Naive thymus-derived CD8-positive, alpha-beta T cell (primary cell): ENCODE results near the gene PPP1CA. TPM values are rescaled to one million over a fixed set of nuclear protein-coding genes. Genes with fewer than 3 reads are reported as not detected.

Source experiments
- ATAC-seq, 2 donors: fragments of 150-1000 bp; cut with Tn5 transposase in 1 of 2; sonication (Bioruptor Pico), chemical (Tn5 transposase) in 1 of 2; 1 replicate in 1 of 2; 2 replicates in 1 of 2; pipeline ENCODE4 v1.10.0; 2021; ENCODE audit warnings: mild to moderate bottlenecking in 2 of 2, moderate library complexity in 2 of 2
- POLR2A ChIA-PET: fragments of 350-600 bp; sonication (Branson Sonifier 250); formaldehyde crosslinking; loops from one replicate; lab custom pipeline; 2021; ENCODE audit warnings: antibody characterized with exemption; lab: Charles Lee
- DNase-seq, 10 donors: peaks; one replicate each; pipeline versions ENCODE4 v3.0.0 to v3.0.0-alpha.2; 2020 to 2022
- H3K27ac Mint-ChIP-seq, 10 donors: one replicate each; pipeline ENCODE4 v1.8.0; 2020 to 2022; ENCODE audit warnings: mild to moderate bottlenecking in 10 of 10, mixed read lengths in 10 of 10, moderate library complexity in 4 of 10, inconsistent platforms in 1 of 10
- H3K27me3 Mint-ChIP-seq, 5 donors: one replicate each; pipeline ENCODE4 v1.8.0; 2021 to 2022; ENCODE audit warnings: mixed read lengths in 5 of 5
- H3K36me3 Mint-ChIP-seq, 3 donors: one replicate each; pipeline ENCODE4 v1.8.0; 2020 to 2022; ENCODE audit warnings: mixed read lengths in 3 of 3, mild to moderate bottlenecking in 2 of 3, inconsistent platforms in 1 of 3
- H3K4me1 Mint-ChIP-seq, 4 donors: one replicate each; pipeline ENCODE4 v1.8.0; 2021 to 2022; ENCODE audit warnings: mixed read lengths in 4 of 4
- H3K4me3 Mint-ChIP-seq, 10 donors: one replicate each; pipeline ENCODE4 v1.8.0; 2020 to 2022; ENCODE audit warnings: mild to moderate bottlenecking in 10 of 10, mixed read lengths in 10 of 10, moderate library complexity in 6 of 10, inconsistent platforms in 1 of 10
- H3K9me3 Mint-ChIP-seq, 9 donors: one replicate each; pipeline ENCODE4 v1.8.0; 2020 to 2022; ENCODE audit warnings: mixed read lengths in 9 of 9, mild to moderate bottlenecking in 3 of 9, inconsistent platforms in 1 of 9, moderate library complexity in 1 of 9
- polyA plus RNA-seq, 3 donors: library from polyadenylated mRNA; unstranded; fragments of 300-500 nt; fragmentation: Illumina TruSeq; gene quantifications; one replicate each; pipeline ENCODE4 v1.2.3, GENCODE V29; 2021
- total RNA-seq, 8 experiments: library from RNA in 2 of 8; stranded (reverse) in 2 of 8; gene quantifications; one replicate each; pipeline ENCODE4 v1.2.3 and lab custom pipeline; 2021 to 2026

PPP1CA gene
- total and polyA plus RNA-seq, 5 experiments from 2014 or later, result 141 to 518 (median 357) TPM

DNA sequence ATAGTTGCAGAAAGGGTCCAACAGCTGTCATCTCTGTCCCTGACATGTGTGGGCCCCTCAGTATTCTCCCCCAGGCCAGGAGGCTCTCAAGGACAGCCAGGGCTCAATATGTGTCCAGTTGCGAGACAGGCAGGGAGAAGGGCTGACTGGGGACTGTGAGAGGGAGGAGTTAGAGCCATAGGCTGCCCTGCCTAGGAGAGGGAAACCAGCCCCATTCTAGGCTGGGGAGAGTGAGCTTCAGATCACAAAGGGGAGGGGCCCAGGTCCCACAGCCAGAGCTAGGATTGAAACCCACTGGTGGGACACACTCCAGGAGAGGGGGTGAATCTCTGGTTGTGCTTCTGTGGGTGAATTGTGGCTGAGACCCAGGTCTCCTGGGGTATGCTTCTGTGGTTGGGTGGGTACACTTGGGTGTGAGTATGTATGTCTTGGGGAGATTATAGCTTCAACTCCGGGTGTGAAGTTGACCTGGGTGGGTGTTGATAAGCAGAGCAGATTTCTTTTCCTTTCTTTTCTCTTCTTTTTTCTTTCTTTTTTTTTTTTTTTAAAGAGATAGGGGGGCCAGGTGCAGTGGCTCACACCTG lies 11.7 kb upstream of the PPP1CA start:
- H3K9me3 Mint-ChIP-seq, result no peaks in the 10 kb centered on the region
- peaks cover 41 to 91% (median 85%) of the 10 kb centered on the region in 4 donors for H3K4me1 Mint-ChIP-seq
- peaks cover 0 to 6% (median 0%) of the 10 kb centered on the region in 3 donors for H3K36me3 Mint-ChIP-seq
- ATAC-seq (no peak), DNase-seq (peak in 1 of 10 donors; percentile 29)
- POLR2A ChIA-PET, result interaction anchor here (0.6 to 31.8 kb wide), 21 partner anchors 7 to 141 kb away, joined by 3 to 2390 read pairs (median 7); partner anchors contain the start of genes AIP, CDK2AP2, CORO1B and PITPNM1
- peak overlapping the region; percentile 76 to 95 (median 88) for H3K27ac Mint-ChIP-seq
- no peaks in the 10 kb centered on the region for H3K27me3 Mint-ChIP-seq
- H3K4me3 Mint-ChIP-seq, result peak overlapping the region; percentile 32 to 96 (median 62)

GRCh38 chr11:67412495-67413179 lies 11.0 kb upstream of the PPP1CA start:
- H3K9me3 Mint-ChIP-seq, result no peaks in the 10 kb centered on the region
- H3K27me3 Mint-ChIP-seq, result no peaks in the 10 kb centered on the region
- peak overlapping the region in 7 of 10 donors; percentile 48 to 98 (median 89) for H3K4me3 Mint-ChIP-seq
- peaks cover 0 to 6% (median 2%) of the 10 kb centered on the region in 3 donors for H3K36me3 Mint-ChIP-seq
- ATAC-seq (no peak), DNase-seq (no peak)
- POLR2A ChIA-PET, result interaction anchor here (0.6 to 31.8 kb wide), 20 partner anchors 8 to 141 kb away, joined by 3 to 2390 read pairs (median 8); partner anchors contain the start of genes AIP, CDK2AP2, CORO1B and POLD4
- H3K4me1 Mint-ChIP-seq, result peaks cover 43 to 91% (median 85%) of the 10 kb centered on the region in 4 donors
- H3K27ac Mint-ChIP-seq, result peak overlapping the region in 9 of 10 donors; percentile 75 to 98 (median 89)

- ATAC-seq, result no peak
- Mint-ChIP-seq H3K27me3 (no peaks in the 10 kb centered on the region), H3K27ac (peak overlapping the region in 9 of 10 donors; percentile 61 to 98 (median 89)), H3K9me3 (no peaks in the 10 kb centered on the region), H3K4me1 (peaks cover 48 to 92% (median 86%) of the 10 kb centered on the region in 4 donors), H3K4me3 (peak overlapping the region in 9 of 10 donors; percentile 25 to 98 (median 85)), H3K36me3 (peaks cover 4 to 14% (median 10%) of the 10 kb centered on the region in 3 donors)
- POLR2A ChIA-PET, result interaction anchor here (0.9 to 31.8 kb wide), 20 partner anchors 9 to 141 kb away, joined by 3 to 2390 read pairs (median 6); partner anchors contain the start of genes AIP, CDK2AP2, CORO1B and PITPNM1
- DNase-seq, result no peak
Observed at GRCh38 chr11:67411785-67412152, 10.1 kb upstream of the PPP1CA start.

DNA sequence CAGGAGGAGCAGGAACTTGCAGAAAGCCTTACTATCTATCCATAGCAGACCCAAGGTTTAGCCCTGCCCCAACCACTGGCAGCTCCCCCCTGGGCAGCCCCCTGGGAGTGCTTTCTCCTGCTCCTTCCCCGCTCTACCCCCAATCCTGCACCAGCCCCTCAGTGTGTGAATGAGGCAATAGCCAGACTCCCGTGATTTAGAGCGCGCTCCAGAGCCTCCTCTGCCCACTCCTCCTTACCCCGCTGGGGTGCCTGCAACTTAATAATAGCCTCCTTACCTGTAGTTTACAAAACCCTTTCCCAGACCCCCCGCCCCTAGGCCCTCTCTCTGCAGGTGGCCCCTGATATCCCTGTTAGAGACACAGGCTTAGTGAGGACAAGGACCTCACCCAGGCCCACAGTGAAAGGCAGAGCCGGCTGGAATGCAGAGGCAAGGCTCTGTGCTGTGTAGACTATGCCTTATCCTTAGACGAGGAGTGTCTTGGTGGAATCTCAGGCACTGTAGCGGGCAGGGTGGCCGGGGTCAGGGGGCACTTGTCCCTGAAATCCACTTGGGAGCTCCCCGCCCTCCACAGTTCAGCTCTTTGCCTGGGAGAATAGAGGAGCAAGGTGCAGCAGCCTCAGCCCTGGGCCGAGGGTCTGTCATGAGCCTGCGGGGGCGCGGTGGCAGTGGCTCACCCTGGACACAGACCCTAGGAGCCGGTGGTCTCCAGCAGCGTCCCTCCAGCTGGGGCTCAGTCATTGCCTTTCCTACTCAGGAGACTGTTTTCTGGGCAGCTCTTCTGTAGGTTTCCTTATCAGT lies 9.5 kb upstream of the PPP1CA start:
- Mint-ChIP-seq H3K36me3 (peaks cover 4 to 20% (median 10%) of the 10 kb centered on the region in 3 donors), H3K27ac (peak overlapping the region; percentile 79 to 98 (median 90)), H3K4me1 (peaks cover 45 to 92% (median 86%) of the 10 kb centered on the region in 4 donors), H3K9me3 (no peaks in the 10 kb centered on the region), H3K4me3 (peak overlapping the region; percentile 25 to 98 (median 76)), H3K27me3 (no peaks in the 10 kb centered on the region)
- DNase-seq, result no peak
- POLR2A ChIA-PET, result interaction anchor here (0.9 to 31.8 kb wide), 17 partner anchors 9 to 140 kb away, joined by 3 to 2390 read pairs (median 9); partner anchors contain the start of genes AIP, CORO1B, PITPNM1 and POLD4
- ATAC-seq, result no peak

DNA sequence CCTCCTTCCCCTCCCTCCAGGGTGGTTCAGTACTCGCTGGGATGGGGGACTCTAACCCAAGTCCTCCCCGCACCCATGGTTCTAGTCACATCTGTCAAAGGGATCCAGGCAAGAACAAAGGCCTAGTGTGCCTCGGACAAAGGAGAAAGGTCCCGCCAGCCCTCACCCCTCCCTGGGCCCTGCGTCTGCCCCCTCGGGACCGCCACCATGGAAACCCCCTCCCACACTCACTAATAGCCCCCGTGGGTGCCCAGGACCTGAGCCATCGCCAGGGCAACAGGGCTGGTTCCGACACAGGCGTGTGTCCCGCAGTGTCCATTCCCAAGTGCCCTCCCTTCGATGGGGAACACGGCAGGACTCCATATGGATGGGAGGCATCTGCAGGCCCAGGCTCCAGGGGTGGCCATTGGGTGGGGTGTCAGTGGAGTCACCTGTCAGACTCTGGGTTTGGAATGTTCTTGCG lies 8.7 kb upstream of the PPP1CA start:
- H3K9me3 Mint-ChIP-seq, result no peaks in the 10 kb centered on the region
- H3K27ac Mint-ChIP-seq, result peak overlapping the region; percentile 81 to 98 (median 92)
- ATAC-seq, result no peak
- no peak for DNase-seq
- POLR2A ChIA-PET, result interaction anchor here (1.0 to 31.8 kb wide), 9 partner anchors 10 to 140 kb away, joined by 3 to 2390 read pairs (median 49); partner anchors contain the start of genes AIP, CARNS1, CORO1B and PPP1CA
- H3K27me3 Mint-ChIP-seq, result no peaks in the 10 kb centered on the region
- peak overlapping the region; percentile 71 to 98 (median 92) for H3K4me3 Mint-ChIP-seq
- H3K36me3 Mint-ChIP-seq, result peaks cover 4 to 27% (median 11%) of the 10 kb centered on the region in 3 donors
- peaks cover 44 to 96% (median 89%) of the 10 kb centered on the region in 4 donors for H3K4me1 Mint-ChIP-seq

GRCh38 chr11:67409781-67410368 lies 8.2 kb upstream of the PPP1CA start:
- DNase-seq, result no peak

DNA sequence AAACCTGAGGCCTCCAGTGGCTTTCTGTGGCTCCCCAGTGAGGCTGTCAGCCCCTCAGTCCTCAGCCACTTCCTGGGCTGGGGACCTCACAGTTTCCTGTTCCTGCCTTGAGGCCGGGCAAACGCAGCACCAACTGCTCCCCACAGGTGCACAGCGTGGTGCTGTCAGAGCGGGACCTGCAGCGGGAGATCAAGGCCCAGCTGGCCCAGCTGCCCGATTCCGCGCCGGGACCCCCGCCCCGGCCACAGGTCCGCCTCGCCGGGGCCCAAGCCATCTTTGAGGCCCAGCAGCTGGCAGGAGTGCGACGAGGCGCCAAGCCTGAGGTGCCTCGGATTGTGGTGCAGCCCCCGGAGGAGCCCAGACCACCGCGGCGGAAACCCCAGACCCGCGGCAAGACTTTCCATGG lies 7.6 kb upstream of the PPP1CA start:
- ATAC-seq (peak; percentile 73 to 85), DNase-seq (peak; percentile 46 to 90 (median 76))
- H3K4me3 Mint-ChIP-seq, result peak overlapping the region; percentile 93 to 99 (median 98)
- POLR2A ChIA-PET, result interaction anchor here (0.7 to 25.5 kb wide), 19 partner anchors 9 to 142 kb away, joined by 3 to 2390 read pairs (median 9); partner anchors contain the start of genes AIP, ANKRD13D, CARNS1 and CORO1B
- no peaks in the 10 kb centered on the region for H3K27me3 Mint-ChIP-seq
- H3K9me3 Mint-ChIP-seq, result no peaks in the 10 kb centered on the region
- peaks cover 44 to 96% (median 88%) of the 10 kb centered on the region in 4 donors for H3K4me1 Mint-ChIP-seq
- H3K36me3 Mint-ChIP-seq, result peaks cover 4 to 36% (median 16%) of the 10 kb centered on the region in 3 donors
- H3K27ac Mint-ChIP-seq, result peak overlapping the region; percentile 53 to 98 (median 94)

More at GRCh38 chr11:67409781-67410368, 8.2 kb upstream of the PPP1CA start:
- peaks cover 4 to 32% (median 16%) of the 10 kb centered on the region in 3 donors for H3K36me3 Mint-ChIP-seq
- peak overlapping the region; percentile 81 to 98 (median 92) for H3K27ac Mint-ChIP-seq
- peaks cover 44 to 97% (median 88%) of the 10 kb centered on the region in 4 donors for H3K4me1 Mint-ChIP-seq
- ATAC-seq, result no peak
- POLR2A ChIA-PET, result interaction anchor here (0.9 to 25.5 kb wide), 14 partner anchors 10 to 143 kb away, joined by 3 to 2390 read pairs (median 11); partner anchors contain the start of genes AIP, CARNS1, CORO1B and PITPNM1
- no peaks in the 10 kb centered on the region for H3K9me3 Mint-ChIP-seq
- peak overlapping the region; percentile 79 to 98 (median 92) for H3K4me3 Mint-ChIP-seq
- H3K27me3 Mint-ChIP-seq, result no peaks in the 10 kb centered on the region

GRCh38 chr11:67408437-67409200 lies 7.0 kb upstream of the PPP1CA start:
- peak overlapping the region; percentile 81 to 97 (median 94) for H3K27ac Mint-ChIP-seq
- H3K9me3 Mint-ChIP-seq, result peaks cover 0 to 1% (median 0%) of the 10 kb centered on the region in 9 donors
- DNase-seq (peak in 3 of 10 donors; percentile 28 to 35 (median 31)), ATAC-seq (peak; percentile 6 to 15)
- H3K27me3 Mint-ChIP-seq, result no peaks in the 10 kb centered on the region
- H3K4me3 Mint-ChIP-seq, result peak overlapping the region; percentile 93 to 99 (median 98)
- H3K36me3 Mint-ChIP-seq, result peaks cover 4 to 36% (median 16%) of the 10 kb centered on the region in 3 donors
- POLR2A ChIA-PET, result interaction anchor here (0.7 to 25.5 kb wide), 21 partner anchors 9 to 142 kb away, joined by 3 to 2390 read pairs (median 9); partner anchors contain the start of genes AIP, ANKRD13D, CARNS1 and CDK2AP2
- peaks cover 45 to 97% (median 86%) of the 10 kb centered on the region in 4 donors for H3K4me1 Mint-ChIP-seq

DNA sequence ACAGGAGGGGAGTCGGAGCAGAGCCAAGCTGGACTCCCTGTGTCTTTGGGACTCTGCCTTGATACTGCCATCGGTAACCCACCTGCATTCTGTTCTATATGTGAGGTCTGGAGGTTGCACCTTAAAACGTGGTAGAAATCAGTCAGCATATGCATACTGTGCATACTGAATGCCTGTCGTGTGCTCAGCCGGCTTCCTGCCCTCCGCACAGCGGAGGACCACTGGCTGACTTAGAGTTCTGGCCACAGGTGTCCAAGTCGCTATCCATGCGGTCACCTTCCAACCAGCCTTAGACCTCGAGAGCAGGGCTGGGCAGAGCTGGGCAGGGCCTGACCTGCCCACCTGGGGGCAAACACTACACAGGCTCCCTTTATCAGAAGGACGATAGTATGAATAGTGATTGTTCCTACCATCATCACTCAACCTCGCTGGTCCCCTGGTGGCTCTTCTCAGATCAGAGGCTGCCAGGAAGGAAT lies 6.1 kb upstream of the PPP1CA start:
- Mint-ChIP-seq H3K9me3 (peaks cover 0 to 2% (median 0%) of the 10 kb centered on the region in 9 donors), H3K4me3 (peak overlapping the region; percentile 93 to 99 (median 98)), H3K4me1 (peaks cover 42 to 93% (median 85%) of the 10 kb centered on the region in 4 donors), H3K36me3 (peaks cover 4 to 36% (median 16%) of the 10 kb centered on the region in 3 donors), H3K27me3 (no peaks in the 10 kb centered on the region), H3K27ac (peak overlapping the region; percentile 85 to 97 (median 94))
- DNase-seq (no peak), ATAC-seq (no peak)
- POLR2A ChIA-PET, result interaction anchor here (0.6 to 25.5 kb wide), 18 partner anchors 11 to 1988 kb away, joined by 3 to 2390 read pairs (median 10); partner anchors contain the start of genes AIP, ANKRD13D, CARNS1 and CDK2AP2
